A673 (cell line): Measurements from ENCODE around the gene FGFBP2. TPM values are rescaled to one million over a fixed set of nuclear protein-coding genes. Genes with fewer than 3 reads are reported as not detected.

Experiments
- BruUV-seq: library from RNA; stranded (reverse); fragments of 400-500 nt; replicated peaks from 2 replicates; lab custom pipeline; 2021; lab: Mats Ljungman, UMichigan
- CTCF ChIA-PET: fragments of 300-600 bp; sonication (Branson Sonifier 250); formaldehyde crosslinking; loops from one replicate; lab custom pipeline; 2022; ENCODE audit warnings: antibody characterized with exemption; lab: Charles Lee
- POLR2A ChIA-PET: fragments of 300-600 bp; sonication (Branson Sonifier 250); formaldehyde crosslinking; loops from one replicate; lab custom pipeline; 2022; ENCODE audit warnings: antibody characterized with exemption; ENCODE audit not compliant: low non-redundant PET; lab: Charles Lee
- DNase-seq: peaks from one replicate; pipeline ENCODE4 v3.0.0-alpha.2; 2015; ENCODE audit warnings: low spot score
- H3K27ac ChIP-seq: fragments of 200-600 bp; sonication (generic); 2 replicates; pipeline ENCODE4 v1.5.1; 2016; ENCODE audit warnings: mixed run types, low read depth, mild to moderate bottlenecking, mixed read lengths, antibody characterized with exemption, low read length; ENCODE audit not compliant: poor library complexity, severe bottlenecking
- H3K27me3 ChIP-seq: fragments of 200-600 bp; sonication (generic); replicated peaks from 2 replicates; pipeline ENCODE4 v1.6.1; 2017; ENCODE audit warnings: mixed run types, low read depth, mild to moderate bottlenecking, mixed read lengths, antibody characterized with exemption, low read length; ENCODE audit not compliant: insufficient read depth, poor library complexity
- H3K36me3 ChIP-seq: fragments of 200-600 bp; sonication (generic); 2 replicates; pipeline ENCODE4 v1.6.1; 2016; ENCODE audit warnings: mixed run types, mild to moderate bottlenecking, mixed read lengths, antibody characterized with exemption, low read length; ENCODE audit not compliant: insufficient read depth, poor library complexity, severe bottlenecking
- H3K4me1 ChIP-seq: fragments of 200-600 bp; sonication (generic); 2 replicates; pipeline ENCODE4 v1.6.1; 2017; ENCODE audit warnings: mixed run types, mild to moderate bottlenecking, mixed read lengths, antibody characterized with exemption, low read length; ENCODE audit not compliant: insufficient read depth, poor library complexity, severe bottlenecking
- H3K4me3 ChIP-seq: fragments of 200-600 bp; sonication (generic); 2 replicates; pipeline ENCODE4 v1.5.1; 2016; ENCODE audit warnings: low read depth, mixed run types, mild to moderate bottlenecking, mixed read lengths, low read length; ENCODE audit not compliant: poor library complexity, severe bottlenecking
- H3K9me3 ChIP-seq: fragments of 200-600 bp; sonication (generic); 2 replicates; pipeline ENCODE4 v1.6.1; 2016; ENCODE audit warnings: mixed run types, low read depth, mild to moderate bottlenecking, mixed read lengths, antibody characterized with exemption, low read length; ENCODE audit not compliant: poor library complexity, severe bottlenecking
- EZH2 ChIP-seq: fragments of 200-600 bp; sonication (generic); IDR thresholded peaks from 2 replicates; pipeline ENCODE4 v1.6.1; 2017; ENCODE audit warnings: borderline replicate concordance, low read depth, mild to moderate bottlenecking, mixed read lengths, antibody characterized with exemption, low read length; ENCODE audit not compliant: poor library complexity, severe bottlenecking
- intact Hi-C: fragments of 100-400 bp; cut with micrococcal nuclease; formaldehyde crosslinking; loops from one replicate; pipeline ENCODE4 v1.10.0; 2022; ENCODE audit not compliant: unreplicated experiment
- total RNA-seq: library from RNA; stranded (reverse); gene quantifications from 2 replicates; pipeline ENCODE4 v1.2.3, GENCODE V29; 2021
- TF ChIP-seq, protein P1 (sequence below): fragments of 300-800, 200-600 bp; sonication (generic); conservative IDR thresholded peaks from 2 replicates; pipeline ENCODE4 v1.5.1; 2017; ENCODE audit warnings: low read depth, mild to moderate bottlenecking, antibody characterized with exemption, low read length, moderate library complexity, mixed read lengths

Gene FGFBP2
- total RNA-seq, 1 experiment from 2014 or later, result not detected

DNA sequence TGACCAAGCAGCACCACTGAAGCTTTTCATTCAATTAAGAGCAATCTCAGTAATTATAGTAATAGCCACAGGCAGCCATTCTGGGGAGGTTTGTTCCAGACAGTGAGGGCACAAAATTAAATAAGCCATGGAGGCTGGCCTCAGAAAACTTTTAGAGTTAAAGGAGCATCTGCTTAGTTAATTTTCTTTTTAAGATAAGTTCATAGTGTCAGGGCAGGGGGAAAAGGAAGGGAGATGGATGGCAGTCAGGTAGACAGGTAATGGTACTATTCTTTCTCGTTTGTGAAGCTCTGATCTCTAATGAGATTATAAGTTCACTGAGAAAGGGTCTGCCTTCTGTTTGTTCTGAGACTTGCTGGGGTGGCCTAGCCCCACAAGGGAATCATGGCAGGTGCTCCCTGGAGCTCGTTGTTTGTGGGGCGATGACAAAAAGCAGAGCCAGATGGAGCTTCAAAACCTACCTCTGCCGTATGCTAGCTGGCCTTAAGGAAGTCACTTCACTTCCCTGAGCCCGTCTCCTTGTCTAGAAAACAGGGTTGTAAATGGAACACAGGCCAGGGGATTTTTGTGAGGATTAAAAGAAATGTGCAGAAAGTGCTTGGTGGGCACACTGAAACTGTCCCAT lies 44.6 kb upstream of the FGFBP2 start:
- H3K27me3 ChIP-seq, result no peaks in the 10 kb centered on the region
- no peak for TF ChIP-seq EZH2
- TF ChIP-seq, protein P1, sequence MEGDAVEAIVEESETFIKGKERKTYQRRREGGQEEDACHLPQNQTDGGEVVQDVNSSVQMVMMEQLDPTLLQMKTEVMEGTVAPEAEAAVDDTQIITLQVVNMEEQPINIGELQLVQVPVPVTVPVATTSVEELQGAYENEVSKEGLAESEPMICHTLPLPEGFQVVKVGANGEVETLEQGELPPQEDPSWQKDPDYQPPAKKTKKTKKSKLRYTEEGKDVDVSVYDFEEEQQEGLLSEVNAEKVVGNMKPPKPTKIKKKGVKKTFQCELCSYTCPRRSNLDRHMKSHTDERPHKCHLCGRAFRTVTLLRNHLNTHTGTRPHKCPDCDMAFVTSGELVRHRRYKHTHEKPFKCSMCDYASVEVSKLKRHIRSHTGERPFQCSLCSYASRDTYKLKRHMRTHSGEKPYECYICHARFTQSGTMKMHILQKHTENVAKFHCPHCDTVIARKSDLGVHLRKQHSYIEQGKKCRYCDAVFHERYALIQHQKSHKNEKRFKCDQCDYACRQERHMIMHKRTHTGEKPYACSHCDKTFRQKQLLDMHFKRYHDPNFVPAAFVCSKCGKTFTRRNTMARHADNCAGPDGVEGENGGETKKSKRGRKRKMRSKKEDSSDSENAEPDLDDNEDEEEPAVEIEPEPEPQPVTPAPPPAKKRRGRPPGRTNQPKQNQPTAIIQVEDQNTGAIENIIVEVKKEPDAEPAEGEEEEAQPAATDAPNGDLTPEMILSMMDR, result no peak
- ChIA-PET POLR2A (interaction anchor here (0.6 kb wide), 1 partner anchor 119 kb away, joined by 3 read pairs; no protein-coding TSS in a partner anchor), CTCF (interaction anchor here (0.6 kb wide), 1 partner anchor 202 kb away, joined by 3 read pairs; no protein-coding TSS in a partner anchor)
- no peaks in the 10 kb centered on the region for H3K36me3 ChIP-seq
- DNase-seq, result no peak
- H3K27ac ChIP-seq, result no peak overlapping the region
- H3K9me3 ChIP-seq, result no peaks in the 10 kb centered on the region
- intact Hi-C loops, result no loop called here
- H3K4me3 ChIP-seq, result no peak overlapping the region
- no TSS peak for BruUV-seq
- no peaks in the 10 kb centered on the region for H3K4me1 ChIP-seq

DNA sequence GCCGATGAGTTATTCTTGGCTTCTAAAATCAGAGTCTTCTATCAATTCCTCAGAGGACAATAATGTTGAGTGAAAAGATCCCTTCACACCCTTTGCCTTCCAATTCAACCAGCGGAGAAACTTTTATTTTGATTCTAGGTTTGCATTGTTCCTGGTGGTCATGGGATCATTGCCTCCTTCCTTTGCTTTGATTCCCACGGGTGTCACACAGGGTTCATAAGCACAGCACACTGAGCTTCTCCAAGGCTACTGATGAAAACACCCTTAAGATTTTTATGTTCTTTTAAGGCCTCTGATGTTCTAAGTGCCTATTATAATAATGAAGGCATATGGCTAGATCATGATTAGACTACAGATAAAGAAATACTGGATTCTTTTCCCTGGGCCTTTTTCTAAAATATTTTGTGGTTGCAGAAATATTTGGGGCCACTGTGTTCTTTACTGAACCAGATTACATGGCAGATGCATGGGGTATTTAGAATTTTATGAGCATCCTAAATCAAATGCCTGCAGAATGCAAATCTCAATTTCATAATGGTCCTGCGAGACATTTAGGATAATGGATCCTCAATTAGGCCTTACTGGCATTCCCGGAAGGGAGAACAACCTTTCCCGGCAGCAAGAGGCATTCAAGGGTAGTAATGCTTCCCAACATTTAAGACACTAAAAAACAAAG lies 43.9 kb upstream of the FGFBP2 start:
- Histone ChIP-seq H3K27me3 (no peaks in the 10 kb centered on the region), H3K36me3 (no peaks in the 10 kb centered on the region), H3K27ac (no peak overlapping the region), H3K4me1 (no peaks in the 10 kb centered on the region), H3K4me3 (no peak overlapping the region), H3K9me3 (no peaks in the 10 kb centered on the region)
- intact Hi-C loops, result no loop called here
- no TSS peak for BruUV-seq
- DNase-seq, result no peak
- CTCF ChIA-PET, result interaction anchor here (0.6 kb wide), 1 partner anchor 201 kb away, joined by 3 read pairs; no protein-coding TSS in a partner anchor
- TF ChIP-seq EZH2, result no peak
- TF ChIP-seq, protein P1, result no peak
- POLR2A ChIA-PET, result no interaction called here

DNA sequence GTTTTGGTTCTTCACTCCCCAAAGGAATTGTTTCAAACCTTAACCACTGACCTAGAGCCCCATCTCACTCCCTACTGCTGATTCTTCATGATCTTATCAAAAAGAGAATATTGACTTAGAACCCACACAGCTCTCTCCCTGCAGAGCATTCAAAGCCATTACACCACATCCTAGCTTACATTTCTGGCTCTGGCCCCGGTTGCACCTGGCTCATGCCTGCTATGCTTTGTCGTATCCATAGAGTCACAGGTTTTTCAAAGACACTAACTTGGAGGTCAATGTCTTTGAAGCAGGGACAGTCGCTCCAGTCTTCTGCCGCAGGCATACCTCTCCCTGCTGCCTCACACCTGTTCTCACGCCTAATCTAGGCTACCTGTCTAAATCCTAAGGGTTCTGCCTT lies 42.7 kb upstream of the FGFBP2 start:
- TF ChIP-seq, protein P1, result no peak
- H3K36me3 ChIP-seq, result no peaks in the 10 kb centered on the region
- no peak for DNase-seq
- BruUV-seq, result no TSS peak
- no peak overlapping the region for H3K27ac ChIP-seq
- CTCF ChIA-PET, result interaction anchor here (1.0 kb wide), 1 partner anchor 200 kb away, joined by 4 read pairs; no protein-coding TSS in a partner anchor
- no peaks in the 10 kb centered on the region for H3K4me1 ChIP-seq
- POLR2A ChIA-PET, result no interaction called here
- H3K9me3 ChIP-seq, result no peaks in the 10 kb centered on the region
- H3K27me3 ChIP-seq, result no peaks in the 10 kb centered on the region
- no peak overlapping the region for H3K4me3 ChIP-seq
- intact Hi-C loops, result loop anchor here (1.0 kb wide), 1 partner anchor 200 kb away; no protein-coding TSS in a partner anchor
